Dermis microvascular lymphatic vessel endothelial cell (primary cell): ENCODE measurements around the gene MACROH2A1. TPM values are rescaled to one million over a fixed set of nuclear protein-coding genes. Genes with fewer than 3 reads are reported as not detected.
"Not testable (repeated sequence)": the region's sequence is repeated elsewhere in the genome, so short reads cannot be mapped to it uniquely, and the experiment has no call there.

Experiments
- DNase-seq, 2 donors: peaks; one replicate each; pipeline versions ENCODE4 v3.0.0 to v3.0.0-alpha.2; 2010; ENCODE audit warnings: low read depth in 2 of 2
- total RNA-seq: library from RNA; depleted of rRNA; stranded (reverse); fragments of >200 nt; gene quantifications from 2 replicates; pipeline ENCODE4 v1.2.1, GENCODE V29; 2014

MACROH2A1 gene
- total RNA-seq, 1 donor from 2014 or later, result 159 TPM

- no peak for DNase-seq
These were observed 19.9 kb downstream of the MACROH2A1 start for GRCh38 chr5:135379046-135379654.

- DNase-seq, result no peak
These were observed 21.0 kb downstream of the MACROH2A1 start for GRCh38 chr5:135377751-135378680.

- peak in 1 of 2 donors; percentile 57 for DNase-seq
These were observed 21.9 kb downstream of the MACROH2A1 start for GRCh38 chr5:135376961-135377624.

DNA sequence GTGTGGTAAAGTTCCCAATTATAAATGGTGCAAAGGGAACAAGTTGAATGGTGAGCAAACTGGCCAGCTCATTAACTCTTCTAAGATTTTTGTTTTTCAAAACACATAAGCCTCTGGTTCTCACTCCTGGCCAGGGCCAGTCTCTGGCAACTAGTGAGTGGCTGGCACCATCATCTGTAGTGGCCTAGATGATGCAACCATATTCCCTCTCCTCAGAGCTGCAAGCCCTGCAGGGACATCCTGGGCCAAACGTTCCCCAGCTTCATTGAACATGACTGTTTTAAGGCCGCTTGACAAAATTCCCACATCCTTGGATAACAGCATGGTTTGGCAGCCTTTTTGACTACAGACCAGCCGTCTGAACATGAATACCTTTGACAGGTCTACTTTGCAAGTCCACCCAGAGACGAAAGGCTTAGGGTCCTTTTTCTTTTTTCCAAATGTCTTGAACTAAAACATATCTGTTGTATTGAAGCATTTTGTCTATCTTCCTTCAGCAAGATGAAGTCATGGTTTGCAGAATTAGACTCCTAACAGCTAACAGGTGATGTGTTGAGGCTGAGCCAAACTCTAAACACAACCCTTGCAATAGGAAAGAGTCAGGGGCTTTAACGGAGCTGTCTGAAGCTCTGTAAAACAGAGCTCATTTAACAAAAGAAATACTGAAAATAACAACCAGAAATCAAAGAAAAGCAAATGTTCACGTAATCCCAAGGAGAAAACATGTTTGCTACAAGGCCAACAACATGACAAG lies 23.8 kb downstream of the MACROH2A1 start:
- no peak for DNase-seq

GRCh38 chr5:135373736-135374515 lies 25.1 kb downstream of the MACROH2A1 start:
- no peak for DNase-seq

DNA sequence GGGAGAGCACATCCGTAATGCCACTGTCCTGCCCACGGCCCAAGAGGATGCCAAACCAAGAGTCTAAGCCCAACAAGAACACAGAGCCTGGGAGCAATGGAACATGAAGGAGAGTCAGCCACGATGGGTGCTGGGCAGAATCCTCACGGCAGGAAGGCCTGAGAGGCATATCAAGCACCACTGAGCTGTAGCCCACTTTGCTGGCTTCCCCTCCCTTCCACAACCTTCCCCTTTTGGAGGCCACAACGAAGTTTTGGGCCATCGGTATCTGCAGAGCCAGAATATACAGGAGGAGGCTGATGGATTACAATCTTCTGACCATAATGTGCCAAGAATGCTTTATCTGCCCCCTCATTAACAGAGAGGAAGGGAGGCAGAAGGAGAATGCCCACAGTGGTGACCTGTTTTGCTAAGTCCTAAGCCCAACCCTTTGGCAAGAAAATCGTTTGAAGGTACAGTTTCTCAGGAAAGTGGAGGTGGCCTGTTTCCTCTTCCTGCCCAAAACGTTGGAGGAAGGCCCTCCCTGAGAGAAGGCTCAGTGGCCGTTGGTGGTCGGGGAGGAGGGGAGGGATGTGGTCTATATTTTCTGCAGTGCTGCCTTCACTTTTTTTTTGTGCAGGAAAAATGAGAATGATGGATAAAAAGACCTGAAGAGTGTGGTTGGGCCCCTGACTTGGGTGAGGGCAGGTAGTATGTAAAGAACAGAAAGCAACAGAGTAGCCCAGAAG lies 26.2 kb downstream of the MACROH2A1 start:
- no peak for DNase-seq

GRCh38 chr5:135371622-135372232 lies 27.3 kb downstream of the MACROH2A1 start:
- DNase-seq, result no peak

- no peak for DNase-seq
These were observed 29.1 kb downstream of the MACROH2A1 start for GRCh38 chr5:135369952-135370351.

DNA sequence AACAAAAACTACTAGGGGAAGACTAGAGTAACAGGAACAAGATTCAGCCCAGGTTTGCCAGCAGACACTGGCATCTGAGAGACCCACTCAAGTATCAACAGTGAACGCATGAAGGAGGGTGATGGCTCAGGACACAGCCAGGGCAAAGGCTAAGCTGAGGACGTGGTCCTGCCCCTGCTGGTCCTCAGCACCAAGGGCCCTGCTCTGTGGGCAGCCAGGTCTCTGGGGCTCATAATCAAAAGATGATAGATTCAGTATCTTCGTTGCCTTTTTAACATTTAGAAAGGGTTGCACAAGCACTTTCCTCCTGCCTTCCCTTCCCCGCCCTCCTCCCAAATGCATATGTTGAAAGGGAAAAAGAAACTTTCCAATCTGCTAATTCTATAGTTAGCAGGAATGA lies 31.5 kb downstream of the MACROH2A1 start:
- DNase-seq, result no peak

GRCh38 chr5:135367076-135367475 lies 32.0 kb downstream of the MACROH2A1 start:
- DNase-seq, result no peak

DNA sequence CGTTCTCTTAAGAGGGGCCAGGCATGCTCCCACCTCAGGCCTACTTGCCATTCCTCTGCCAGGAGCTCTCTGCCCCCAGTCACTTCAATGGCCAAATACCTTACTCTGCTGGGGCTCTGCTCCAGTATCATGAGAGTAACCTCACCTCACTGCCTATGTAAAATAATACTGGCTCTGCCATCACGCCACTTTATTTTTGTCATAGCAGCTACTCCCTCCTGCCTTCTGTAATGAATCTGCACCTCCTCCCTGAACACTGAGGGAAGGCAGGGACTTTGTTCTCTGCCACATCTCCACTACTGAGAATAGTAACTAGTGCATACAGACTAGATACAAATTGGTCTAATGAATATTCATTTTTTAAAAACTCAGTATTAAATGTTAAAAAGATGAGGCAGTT lies 33.8 kb downstream of the MACROH2A1 start:
- no peak for DNase-seq

- peak in 1 of 2 donors; percentile 7 for DNase-seq
These were observed 34.4 kb downstream of the MACROH2A1 start for GRCh38 chr5:135364421-135365262.

DNA sequence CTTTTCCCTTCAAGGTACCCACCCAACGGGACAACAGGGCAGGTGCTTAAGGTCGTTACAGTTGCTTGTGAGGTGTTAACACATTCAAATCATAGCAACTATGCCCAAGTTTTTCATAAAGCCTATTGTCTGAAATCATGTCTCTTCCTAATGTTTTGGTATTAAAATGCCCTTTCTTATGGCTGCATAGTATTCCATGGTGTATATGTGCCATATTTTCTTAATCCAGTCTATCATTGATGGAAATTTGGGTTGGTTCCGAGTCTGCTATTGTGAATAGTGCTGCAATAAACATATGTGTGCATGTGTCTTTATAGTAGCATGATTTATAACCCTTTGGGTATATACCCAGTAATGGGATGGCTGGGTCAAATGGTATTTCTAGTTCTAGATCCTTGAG lies 35.7 kb downstream of the MACROH2A1 start:
- DNase-seq, result not testable (repeated sequence)

DNA sequence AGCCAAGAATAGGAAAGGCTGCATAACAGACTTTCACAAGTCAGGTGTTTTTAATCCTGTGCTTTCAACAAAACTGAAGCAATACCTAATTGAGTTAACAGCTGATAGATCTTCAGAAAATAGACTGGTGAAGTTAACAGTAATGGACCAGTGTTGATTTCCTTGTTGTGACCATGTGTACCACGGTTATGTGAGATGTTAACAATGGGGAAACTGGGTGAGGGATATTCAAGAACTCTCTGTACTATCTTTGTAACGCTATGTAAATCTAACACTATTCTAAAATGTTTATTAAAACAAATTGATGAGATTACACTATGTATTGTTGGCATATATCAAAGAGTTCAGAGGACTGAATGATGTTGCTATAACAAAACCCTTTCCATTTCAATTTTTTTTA lies 36.9 kb downstream of the MACROH2A1 start:
- DNase-seq, result no peak

GRCh38 chr5:135360278-135361274 lies 38.5 kb downstream of the MACROH2A1 start:
- no peak for DNase-seq

- DNase-seq, result no peak
These were observed 39.5 kb downstream of the MACROH2A1 start for GRCh38 chr5:135359374-135360165.

GRCh38 chr5:135357685-135358084 lies 41.3 kb downstream of the MACROH2A1 start:
- DNase-seq, result no peak
